HEK293 (cell line): ENCODE data around the gene ECI1.

Source experiments
- CTCF ChIP-seq: fragments of 450-650 bp; formaldehyde crosslinking; IDR thresholded peaks from 2 replicates; pipeline ENCODE4 v1.5.1; 2016; ENCODE audit warnings: missing biosample characterization, missing genetic modification characterization
- KLF9 ChIP-seq: fragments of 450-650 bp; formaldehyde crosslinking; IDR thresholded peaks from 2 replicates; pipeline ENCODE4 v1.5.1; 2016; ENCODE audit warnings: missing biosample characterization, missing genetic modification characterization, low read depth
- PRDM2 ChIP-seq: fragments of 450-650 bp; formaldehyde crosslinking; IDR thresholded peaks from 2 replicates; pipeline ENCODE4 v1.5.1; 2016; ENCODE audit warnings: missing biosample characterization, missing genetic modification characterization, borderline replicate concordance
- ZBTB48 ChIP-seq: fragments of 450-650 bp; formaldehyde crosslinking; IDR thresholded peaks from 2 replicates; pipeline ENCODE4 v1.5.1; 2016; ENCODE audit warnings: missing biosample characterization, missing genetic modification characterization
- ZNF114 ChIP-seq: fragments of 450-650 bp; formaldehyde crosslinking; IDR thresholded peaks from 2 replicates; pipeline ENCODE4 v1.5.0; 2017; ENCODE audit warnings: missing biosample characterization, missing genetic modification characterization
- ZNF580 ChIP-seq: fragments of 450-650 bp; formaldehyde crosslinking; IDR thresholded peaks from 2 replicates; pipeline ENCODE4 v1.5.1; 2016; ENCODE audit warnings: missing biosample characterization, missing genetic modification characterization

GRCh38 chr16:2198283-2198682 is 53.1 kb downstream of the ECI1 start:
- TF ChIP-seq CTCF (tag by site-specific recombination) (no peak), KLF9 (no peak), PRDM2 (tag by site-specific recombination) (no peak), ZBTB48 (tag by site-specific recombination) (no peak), ZNF580 (tag by site-specific recombination) (no peak), ZNF114 (tag by site-specific recombination) (no peak)
